SK-N-MC (cell line): ENCODE measurements around the gene SLC22A17.

Experiments used
- DNase-seq: peaks from one replicate; pipeline ENCODE4 v3.0.0-alpha.2; 2011; ENCODE audit warnings: low read depth, low spot score
- H3K27ac ChIP-seq: fragments of 200-600 bp; sonication (generic); 2 replicates; pipeline ENCODE4 v1.5.1; 2016; ENCODE audit warnings: mixed run types
- H3K36me3 ChIP-seq: fragments of 200-600 bp; sonication (generic); 2 replicates; pipeline ENCODE4 v1.6.1; 2017; ENCODE audit warnings: antibody characterized with exemption, low read length, mixed read lengths; ENCODE audit not compliant: insufficient read depth
- H3K4me3 ChIP-seq: fragments of 200-600 bp; sonication (generic); 2 replicates; pipeline ENCODE4 v1.5.1; 2016
- H3K9ac ChIP-seq: fragments of 200-600 bp; sonication (generic); 2 replicates; pipeline ENCODE4 v1.8.0; 2017; ENCODE audit warnings: mixed run types, mixed read lengths; ENCODE audit not compliant: insufficient read length
- H3K9me3 ChIP-seq: fragments of 200-600 bp; sonication (generic); 2 replicates; pipeline ENCODE4 v1.6.1; 2017; ENCODE audit warnings: low read depth, mild to moderate bottlenecking, antibody characterized with exemption, low read length, moderate library complexity, mixed read lengths
- EZH2 ChIP-seq: fragments of 200-600 bp; sonication (generic); IDR thresholded peaks from one replicate; pipeline ENCODE4 v1.6.1; 2017; ENCODE audit warnings: antibody characterized with exemption
- FOXP2 ChIP-seq: optimal IDR thresholded peaks from 2 replicates; pipeline ENCODE3; 2011; ENCODE audit warnings: mild to moderate bottlenecking, moderate library complexity; ENCODE audit not compliant: insufficient read depth; ENCODE audit errors: extremely low read length, control extremely low read depth
- POLR2AphosphoS5 ChIP-seq: IDR thresholded peaks from 2 replicates; pipeline ENCODE4 v1.6.1; 2012; ENCODE audit warnings: mild to moderate bottlenecking, low read depth, low read length, borderline replicate concordance

Gene SLC22A17

DNA sequence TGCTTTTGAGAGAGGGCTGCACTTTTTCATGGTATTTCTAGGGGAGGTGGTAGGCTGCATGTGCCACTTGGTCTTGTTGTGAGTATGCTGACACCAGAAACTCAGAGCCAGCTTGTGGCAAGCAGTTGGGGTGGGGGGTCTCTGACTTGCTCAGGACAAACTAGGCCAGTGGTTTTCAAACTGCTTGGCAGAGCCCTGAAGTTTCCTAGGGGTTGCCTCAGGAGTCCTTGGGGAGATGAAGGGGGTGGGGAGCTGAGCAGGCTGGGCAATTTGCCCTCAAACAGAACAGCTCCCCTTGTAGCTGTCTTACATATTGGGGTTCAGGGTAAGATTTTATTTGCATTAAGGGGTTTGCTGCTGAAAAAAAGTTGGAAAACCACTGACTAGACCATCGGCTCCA lies 42.1 kb downstream of the SLC22A17 start:
- Histone ChIP-seq H3K9ac (no peak overlapping the region), H3K4me3 (no peak overlapping the region), H3K9me3 (no peaks in the 10 kb centered on the region), H3K36me3 (peaks cover 15% of the 10 kb centered on the region; the same call in 1 of the 2 replicates), H3K27ac (no peak overlapping the region)
- DNase-seq, result no peak
- TF ChIP-seq FOXP2, result no peak
- no peak for TF ChIP-seq EZH2
- no peak for TF ChIP-seq POLR2AphosphoS5

DNA sequence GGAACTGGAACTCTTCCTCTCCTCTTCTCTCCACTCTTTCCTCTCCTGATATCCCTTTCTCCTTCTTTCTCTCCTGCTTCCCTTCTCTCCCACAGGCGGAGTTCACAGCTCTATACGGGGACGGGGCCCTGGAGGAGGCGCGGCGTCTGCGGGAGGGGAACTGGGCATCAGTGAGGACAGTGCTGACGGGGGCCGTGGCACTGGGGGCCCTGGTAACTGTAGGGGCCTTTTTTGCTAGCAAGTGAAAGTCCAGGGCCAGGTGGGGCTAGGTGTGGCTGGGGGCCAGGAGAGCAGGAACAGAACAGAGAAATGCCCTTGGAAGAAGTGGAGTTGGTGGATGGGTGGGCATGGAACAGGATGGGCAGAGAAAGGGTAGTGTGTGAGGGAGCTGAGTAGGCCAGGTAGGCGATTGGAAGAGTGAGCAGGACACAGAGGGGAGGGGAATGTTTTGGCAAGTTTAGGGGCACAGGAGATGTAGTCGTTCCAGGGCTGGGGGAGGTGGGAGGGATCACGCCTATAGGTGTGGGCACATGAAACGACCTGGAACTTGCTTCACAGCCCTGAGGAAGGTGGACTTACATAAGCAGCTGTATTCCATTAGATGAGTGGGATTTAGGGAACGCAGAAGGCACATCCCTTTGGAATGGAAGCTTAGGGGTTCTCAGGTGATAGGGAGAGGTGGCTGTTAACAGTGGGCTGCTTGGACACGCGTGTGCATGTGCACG lies 43.8 kb downstream of the SLC22A17 start:
- Histone ChIP-seq H3K27ac (no peak overlapping the region), H3K9me3 (no peaks in the 10 kb centered on the region), H3K4me3 (no peak overlapping the region), H3K9ac (no peak overlapping the region), H3K36me3 (peaks cover 15% of the 10 kb centered on the region; the same call in 1 of the 2 replicates)
- no peak for DNase-seq
- TF ChIP-seq FOXP2 (no peak), EZH2 (no peak), POLR2AphosphoS5 (no peak)

DNA sequence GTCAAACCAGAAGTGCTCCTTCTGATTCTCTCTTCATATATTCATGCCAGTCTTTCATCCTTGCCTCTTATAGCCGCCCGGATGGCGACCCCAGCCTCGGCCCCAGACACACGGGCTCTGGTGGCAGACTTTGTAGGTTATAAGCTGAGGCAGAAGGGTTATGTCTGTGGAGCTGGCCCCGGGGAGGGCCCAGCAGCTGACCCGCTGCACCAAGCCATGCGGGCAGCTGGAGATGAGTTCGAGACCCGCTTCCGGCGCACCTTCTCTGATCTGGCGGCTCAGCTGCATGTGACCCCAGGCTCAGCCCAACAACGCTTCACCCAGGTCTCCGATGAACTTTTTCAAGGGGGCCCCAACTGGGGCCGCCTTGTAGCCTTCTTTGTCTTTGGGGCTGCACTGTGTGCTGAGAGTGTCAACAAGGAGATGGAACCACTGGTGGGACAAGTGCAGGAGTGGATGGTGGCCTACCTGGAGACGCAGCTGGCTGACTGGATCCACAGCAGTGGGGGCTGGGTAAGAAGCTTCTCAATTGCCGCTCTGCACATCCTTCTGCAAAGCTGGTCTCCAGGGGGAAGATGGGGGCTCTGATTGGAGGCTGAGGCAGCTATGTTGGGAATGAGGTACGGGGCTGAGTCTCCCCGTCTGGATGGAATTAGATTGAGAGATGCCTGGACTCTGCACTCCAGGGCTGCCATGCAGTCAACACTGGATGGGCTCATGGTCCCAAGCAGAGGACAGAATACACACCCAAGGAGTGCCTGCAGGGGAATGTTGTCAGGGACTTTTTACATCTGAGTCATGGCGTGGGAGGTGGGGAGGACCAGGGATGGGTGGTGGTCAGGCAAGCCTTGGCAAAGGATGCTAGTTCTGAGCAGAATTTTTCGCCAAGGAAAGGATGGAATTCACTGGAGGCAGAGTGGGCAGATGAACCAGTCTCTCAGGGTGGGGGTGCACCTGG lies 44.7 kb downstream of the SLC22A17 start:
- H3K4me3 ChIP-seq, result peak overlapping the region; percentile 95
- H3K9ac ChIP-seq, result peak overlapping the region; percentile 94
- TF ChIP-seq POLR2AphosphoS5, result no peak
- no peak for TF ChIP-seq FOXP2
- H3K9me3 ChIP-seq, result no peaks in the 10 kb centered on the region
- no peak for DNase-seq
- peaks cover 15% of the 10 kb centered on the region; the same call in 1 of the 2 replicates for H3K36me3 ChIP-seq
- H3K27ac ChIP-seq, result no peak overlapping the region

DNA sequence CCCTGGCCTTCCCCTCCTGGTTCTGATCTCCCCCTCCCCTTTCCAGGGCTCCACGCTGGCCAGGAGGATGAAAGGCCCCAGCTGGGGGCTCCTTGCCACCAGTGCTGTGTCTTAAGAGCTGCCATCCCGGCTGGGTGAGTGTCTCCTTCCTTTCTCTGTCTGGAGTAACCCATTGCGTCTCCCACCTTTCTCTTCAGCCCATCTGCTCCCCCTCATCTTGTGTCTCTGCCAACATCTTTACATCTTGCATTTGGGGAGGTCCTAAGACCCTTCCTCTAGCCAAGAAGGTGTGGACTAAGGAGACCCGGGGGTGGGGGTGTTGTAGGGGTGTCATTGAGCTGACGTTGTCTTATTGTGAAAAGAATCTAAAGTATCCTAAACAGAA lies 45.5 kb downstream of the SLC22A17 start:
- H3K4me3 ChIP-seq, result peak overlapping the region; percentile 95
- H3K27ac ChIP-seq, result peak overlapping the region; percentile 72; the same call in 1 of the 2 replicates
- no peak for TF ChIP-seq EZH2
- TF ChIP-seq POLR2AphosphoS5, result no peak
- TF ChIP-seq FOXP2, result no peak
- no peak for DNase-seq
- peak overlapping the region; percentile 94 for H3K9ac ChIP-seq
- peaks cover 15% of the 10 kb centered on the region; the same call in 1 of the 2 replicates for H3K36me3 ChIP-seq
- no peaks in the 10 kb centered on the region for H3K9me3 ChIP-seq

DNA sequence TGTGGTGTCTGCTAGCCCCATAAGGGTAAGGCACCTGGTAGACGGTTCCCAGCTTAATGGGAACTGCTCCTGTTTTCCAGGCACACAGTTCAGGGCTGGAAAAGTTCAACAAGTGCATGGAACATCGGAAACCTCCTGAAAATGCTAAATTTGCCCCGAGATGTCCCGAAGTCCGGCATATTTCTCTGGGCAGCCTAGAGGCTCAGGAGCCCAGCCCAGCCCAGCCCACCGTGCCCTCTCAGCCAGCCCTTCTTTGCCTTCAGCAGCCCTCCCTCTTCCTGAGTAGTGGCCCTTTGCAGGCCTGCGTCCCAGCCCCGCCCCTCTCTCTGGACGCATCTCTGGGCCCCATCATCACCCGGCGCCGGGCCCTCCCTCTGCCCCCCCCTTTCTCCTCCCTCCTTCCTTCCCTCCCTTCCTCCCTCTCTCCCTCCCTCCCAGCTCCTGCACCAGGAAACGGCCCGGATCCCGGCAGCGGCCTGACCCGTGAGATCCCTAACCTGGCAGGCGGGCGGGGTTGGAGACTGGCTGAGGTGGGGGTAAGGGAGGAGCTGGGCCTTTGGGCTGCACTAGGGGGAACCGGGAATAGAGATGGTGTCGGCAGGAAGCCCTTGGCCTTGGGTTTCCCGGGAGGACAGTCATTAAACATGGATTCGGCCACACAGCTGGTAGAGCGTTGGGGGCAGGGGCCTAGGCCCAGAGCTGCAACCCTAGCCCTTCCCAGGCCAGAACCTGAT lies 46.1 kb downstream of the SLC22A17 start, which contains the start of gene BCL2L2:
Gene BCL2L2 (plus strand): TSS at position 422 of the 734 bp plus-strand sequence. CDS start 935 bp downstream, outside the sequence.
- DNase-seq, result no peak
- TF ChIP-seq POLR2AphosphoS5 (peak; percentile 85), EZH2 (no peak)
- H3K9ac ChIP-seq, result peak within 1 kb of the TSS; percentile 94
- peak within 1 kb of the TSS; percentile 95 for H3K4me3 ChIP-seq
- peaks cover 15% of the 10 kb centered on the region; the same call in 1 of the 2 replicates for H3K36me3 ChIP-seq
- H3K9me3 ChIP-seq, result no peaks in the 10 kb centered on the region
- peak within 1 kb of the TSS; percentile 72; the same call in 1 of the 2 replicates for H3K27ac ChIP-seq

DNA sequence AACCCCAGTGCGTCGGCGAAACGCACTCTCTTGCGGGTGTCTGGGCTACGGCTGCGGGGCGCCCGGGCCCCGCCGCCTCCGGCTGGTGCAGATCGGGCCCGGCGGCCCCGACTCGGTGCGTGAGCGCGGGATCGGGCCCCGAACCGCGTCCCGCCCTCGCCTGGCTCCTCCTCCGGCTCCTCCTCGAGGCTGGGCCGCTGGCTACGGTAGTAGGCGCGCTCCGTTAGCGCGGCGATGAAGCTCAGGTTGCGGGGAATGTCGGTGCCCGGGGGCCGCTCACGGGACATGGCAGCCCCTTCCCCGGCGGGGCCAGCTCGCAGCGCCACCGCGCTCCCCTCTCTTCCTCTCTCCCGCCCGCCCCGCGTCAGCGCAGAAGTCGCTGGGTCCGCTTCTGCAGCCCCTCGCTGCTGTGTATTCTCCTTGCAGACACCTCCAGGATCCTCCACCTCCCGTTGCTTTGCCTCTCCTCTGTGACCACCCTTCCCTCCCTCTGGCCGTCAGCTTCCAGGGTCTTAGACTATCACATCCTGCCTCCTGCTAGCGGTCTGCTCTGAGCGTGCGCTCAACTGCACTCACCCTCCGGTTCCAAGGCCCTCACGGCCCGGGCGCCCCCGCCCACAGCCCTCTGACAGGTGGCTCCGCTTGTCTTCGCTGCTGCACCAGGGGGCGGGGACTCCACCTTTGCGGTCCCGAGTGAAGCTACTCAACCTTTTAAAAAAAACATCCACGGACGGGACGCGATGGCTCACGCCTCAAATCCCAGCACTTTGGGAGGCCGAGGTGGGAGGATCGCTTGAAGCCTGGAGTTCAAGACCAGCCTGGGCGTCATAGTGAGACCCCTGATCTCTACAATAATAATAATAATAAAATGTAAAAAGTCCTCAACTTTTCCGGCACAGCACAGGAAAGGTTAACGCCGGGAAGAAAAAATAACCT lies 50.1 kb downstream of the SLC22A17 start, which contains the start of gene PPP1R3E:
Gene PPP1R3E (minus strand): TSS at position 570 of the 936 bp plus-strand sequence. CDS start 283 bp downstream, at position 287.
- Histone ChIP-seq H3K27ac (peak within 1 kb of the TSS; percentile 84), H3K9ac (peak within 1 kb of the TSS; percentile 91), H3K9me3 (no peaks in the 10 kb centered on the region), H3K36me3 (no peaks in the 10 kb centered on the region), H3K4me3 (peak within 1 kb of the TSS; percentile 98)
- no peak for DNase-seq
- TF ChIP-seq POLR2AphosphoS5 (no peak; the same call in 1 of the 2 replicates), EZH2 (no peak), FOXP2 (no peak)

DNA sequence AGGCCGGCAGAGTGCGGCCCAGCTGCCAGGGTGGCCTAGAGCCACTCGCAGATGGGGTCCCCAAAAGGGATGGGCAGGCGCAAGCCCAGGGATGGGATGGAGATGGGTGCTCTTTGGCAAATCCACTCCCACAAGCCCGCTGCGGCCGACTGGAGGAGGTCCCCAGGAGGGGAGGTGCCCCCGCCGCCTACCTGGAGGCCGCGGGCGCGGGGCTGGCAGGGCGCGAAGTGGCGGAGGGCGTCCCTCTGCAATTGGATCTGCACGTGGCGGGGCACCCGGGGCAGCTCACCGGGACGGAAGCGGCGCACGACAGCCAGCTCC lies 50.8 kb downstream of the SLC22A17 start:
- Histone ChIP-seq H3K9me3 (no peaks in the 10 kb centered on the region), H3K27ac (peak overlapping the region; percentile 84), H3K4me3 (peak overlapping the region; percentile 98), H3K36me3 (no peaks in the 10 kb centered on the region), H3K9ac (peak overlapping the region; percentile 91)
- TF ChIP-seq EZH2 (no peak), FOXP2 (no peak), POLR2AphosphoS5 (peak; percentile 84)
- DNase-seq, result no peak
